Stimulated activated CD8-positive, alpha-beta memory T cell treated with anti-CD3 and anti-CD28 coated beads, Interleukin-12 subunit alpha, Interleukin-12 subunit beta, amount 100 ng/mL, for 24 hours (primary cell): Measurements from ENCODE around the gene CCDC112.

Experiments used
- DNase-seq: peaks from one replicate; pipeline ENCODE4 v3.0.0-alpha.2; 2020; ENCODE audit errors: extremely low read depth

Gene CCDC112

GRCh38 chr5:115317320-115317719 is 20.9 kb upstream of the CCDC112 start:
- DNase-seq = no peak

- DNase-seq = no peak
Observed at GRCh38 chr5:115313632-115314031, 17.2 kb upstream of the CCDC112 start.

DNA sequence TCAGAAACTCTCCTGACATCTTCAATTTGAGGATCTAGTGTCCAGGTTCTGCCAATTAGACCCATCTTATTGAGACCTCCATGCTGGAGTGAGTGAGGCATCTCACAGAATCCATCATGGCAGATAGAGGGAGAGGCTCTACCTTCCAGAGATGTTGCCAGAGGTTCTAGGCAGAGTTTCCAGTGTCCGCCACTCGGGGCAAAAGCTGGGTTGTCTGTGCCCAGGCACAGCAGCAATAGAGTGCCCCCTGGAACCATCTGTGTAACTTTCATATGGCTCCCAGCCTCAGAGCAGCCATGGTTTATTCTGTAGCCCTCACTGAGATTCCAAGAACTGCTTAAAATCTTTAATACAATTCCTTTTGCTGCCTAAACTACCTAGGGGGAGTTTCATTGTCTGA is 16.6 kb upstream of the CCDC112 start:
- DNase-seq = no peak

DNA sequence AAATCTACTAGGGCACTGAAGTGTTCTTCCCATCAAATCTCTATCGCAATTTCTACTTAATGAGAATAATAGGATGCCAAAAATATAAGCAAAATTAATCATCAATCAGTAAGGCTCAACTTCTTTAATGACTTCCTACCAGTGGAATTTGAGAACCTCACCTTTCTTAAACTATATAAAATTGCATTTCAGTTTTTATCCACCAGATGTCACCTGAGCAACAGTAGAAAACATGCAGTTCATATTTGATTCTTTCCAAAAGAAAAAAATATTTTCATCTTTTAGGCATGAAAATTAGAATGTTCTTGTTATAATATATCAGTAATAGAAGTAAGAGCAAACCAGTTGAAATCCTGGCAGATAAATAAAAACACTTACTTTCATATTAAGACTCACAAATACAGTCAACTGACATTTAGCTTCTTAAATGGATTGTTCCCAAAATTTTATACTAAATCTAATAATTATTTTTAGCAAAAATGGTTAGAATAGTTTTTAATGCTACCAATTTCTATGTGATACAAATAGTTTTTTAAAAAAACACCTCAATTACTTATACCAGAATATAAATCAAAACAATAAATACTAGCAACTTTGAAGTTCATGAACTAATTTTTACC is 13.4 kb upstream of the CCDC112 start:
- no peak for DNase-seq

GRCh38 chr5:115308815-115309214 is 12.4 kb upstream of the CCDC112 start:
- no peak for DNase-seq

DNA sequence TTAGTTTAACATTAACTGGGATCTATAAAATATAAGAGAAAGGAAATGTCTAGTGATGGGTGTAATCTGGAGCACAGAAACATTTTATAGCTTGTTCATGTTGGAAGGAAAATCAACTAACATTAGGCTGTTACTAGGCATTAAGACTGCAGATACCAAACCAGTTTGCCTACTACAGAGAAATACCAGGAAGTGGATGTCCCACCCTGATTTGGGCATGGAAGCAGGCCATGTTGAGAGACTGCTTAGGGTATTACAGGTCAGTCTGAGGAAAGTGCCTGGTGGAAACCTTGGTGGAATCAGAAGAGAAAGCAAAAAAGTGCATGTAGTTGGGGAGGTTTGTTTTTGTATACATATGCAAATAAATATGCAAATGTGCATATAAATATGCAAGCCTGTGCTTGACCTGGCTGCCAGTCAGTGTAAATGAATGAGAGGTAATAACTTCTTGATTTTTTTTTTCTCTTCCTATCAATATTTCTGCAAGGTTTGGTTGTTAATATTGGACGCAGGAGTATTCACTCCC is 9.6 kb upstream of the CCDC112 start:
- DNase-seq = no peak

DNA sequence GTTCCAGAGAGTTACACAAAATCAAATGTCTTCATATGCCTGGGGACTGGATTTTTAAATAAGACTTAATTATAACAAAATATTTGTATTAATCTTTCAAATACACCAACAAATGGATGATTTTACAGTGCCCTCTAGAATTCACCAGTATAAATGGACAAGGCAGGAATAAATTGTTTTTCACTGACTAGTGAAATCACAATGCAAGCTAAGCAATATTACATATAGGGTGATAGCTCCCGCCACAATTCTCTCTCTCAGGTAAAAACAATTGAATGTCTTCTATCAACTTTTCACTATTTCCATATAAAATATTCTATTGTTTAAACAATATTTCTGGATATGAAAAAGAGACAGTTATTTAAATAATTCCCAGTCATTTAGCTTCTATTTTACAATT is 8.0 kb upstream of the CCDC112 start:
- no peak for DNase-seq

GRCh38 chr5:115298811-115299210 is 2.4 kb upstream of the CCDC112 start:
- no peak for DNase-seq

- DNase-seq = no peak
Observed at GRCh38 chr5:115297031-115297430, 577 bp upstream of the CCDC112 start.

DNA sequence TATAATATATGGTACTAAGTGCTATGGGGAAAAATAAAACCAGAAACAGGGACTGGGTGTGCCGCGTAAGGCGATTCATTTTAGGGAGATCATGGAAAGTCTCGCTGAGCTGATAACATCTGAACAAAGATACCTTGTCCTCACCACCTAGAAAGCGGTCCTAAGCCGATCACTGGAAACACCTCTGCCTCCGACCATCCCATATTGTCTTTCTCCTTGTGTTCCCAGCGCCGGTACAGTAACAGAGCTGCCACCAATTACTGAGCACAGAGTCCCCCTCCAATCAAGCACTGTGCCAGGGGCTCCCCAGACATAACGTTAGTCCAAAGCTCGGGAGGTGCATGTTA is 704 bp downstream of the CCDC112 start:
- no peak for DNase-seq

GRCh38 chr5:115291397-115291796 is 5.1 kb downstream of the CCDC112 start:
- no peak for DNase-seq

GRCh38 chr5:115289104-115289503 is 7.3 kb downstream of the CCDC112 start:
- no peak for DNase-seq

- DNase-seq = no peak
Observed at GRCh38 chr5:115284021-115284420, 12.4 kb downstream of the CCDC112 start.

- DNase-seq = no peak
Observed at GRCh38 chr5:115282131-115282530, 14.3 kb downstream of the CCDC112 start.

- DNase-seq = no peak
Observed at GRCh38 chr5:115274584-115274983, 21.9 kb downstream of the CCDC112 start.

DNA sequence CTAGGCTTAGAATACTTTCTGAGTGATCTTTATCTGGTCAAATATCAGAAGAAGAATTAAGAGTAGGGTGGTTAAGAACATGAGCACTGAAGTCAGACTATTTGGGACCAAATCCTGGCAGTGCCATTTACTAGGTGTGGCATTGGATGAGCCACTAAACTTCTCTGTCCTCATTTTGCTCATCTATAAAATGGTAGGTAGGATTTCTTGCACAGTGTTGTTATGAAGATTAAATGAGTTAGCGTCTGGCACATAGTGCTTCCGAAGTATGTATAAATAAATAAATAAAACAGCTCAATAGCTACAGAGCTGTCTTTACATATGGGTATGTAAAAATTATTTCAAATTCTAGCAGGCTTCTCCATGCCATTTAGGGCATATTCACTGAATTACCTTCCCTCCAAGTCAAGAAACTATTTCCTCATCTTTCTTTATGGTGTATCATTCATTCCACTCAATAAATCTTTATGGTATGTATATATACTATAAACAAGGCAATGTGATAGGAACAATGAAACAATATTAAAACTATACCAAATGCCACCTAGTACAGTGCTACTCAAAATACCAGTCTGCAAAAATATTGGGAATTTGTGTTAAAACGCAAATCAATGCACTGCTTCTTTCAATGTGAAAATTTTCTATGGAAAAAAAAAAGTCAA is 24.0 kb downstream of the CCDC112 start:
- no peak for DNase-seq

DNA sequence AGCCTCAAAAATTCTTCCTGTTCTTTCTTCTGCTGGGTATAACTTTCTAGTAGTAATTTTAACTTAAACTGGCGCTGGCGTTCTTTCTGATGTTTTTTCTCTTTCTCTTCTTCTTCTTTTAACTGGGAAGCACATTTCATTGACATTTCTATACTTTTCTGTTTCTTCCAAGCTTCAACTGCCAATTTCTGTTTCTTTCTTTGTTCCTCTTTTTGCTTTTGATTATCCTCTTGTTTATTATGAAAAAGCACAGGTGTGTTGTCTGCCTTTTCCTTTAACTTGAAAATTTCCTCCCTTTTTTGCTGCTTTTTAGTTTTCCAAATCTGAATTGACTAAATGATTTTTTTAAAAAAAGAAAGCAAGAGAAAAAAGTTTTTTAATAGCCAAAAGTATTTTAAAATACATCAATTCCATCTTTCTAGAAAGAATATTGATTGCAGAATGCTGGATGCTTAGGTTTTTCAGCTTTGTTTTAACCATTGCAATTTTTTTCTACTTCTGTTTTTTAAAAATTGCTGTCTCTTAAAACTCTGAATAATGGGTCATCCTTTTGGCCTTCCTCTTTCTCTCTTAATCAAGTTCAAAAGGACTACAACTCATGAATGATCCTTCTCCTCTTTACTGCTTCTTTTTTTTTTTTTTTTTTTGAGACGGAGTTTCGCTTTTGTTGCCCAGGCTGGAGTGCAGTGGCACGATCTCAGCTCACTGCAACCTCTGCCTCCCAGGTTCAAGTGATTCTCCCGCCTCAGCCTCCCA is 25.0 kb downstream of the CCDC112 start:
- no peak for DNase-seq

GRCh38 chr5:115267617-115268016 is 28.8 kb downstream of the CCDC112 start:
- no peak for DNase-seq

DNA sequence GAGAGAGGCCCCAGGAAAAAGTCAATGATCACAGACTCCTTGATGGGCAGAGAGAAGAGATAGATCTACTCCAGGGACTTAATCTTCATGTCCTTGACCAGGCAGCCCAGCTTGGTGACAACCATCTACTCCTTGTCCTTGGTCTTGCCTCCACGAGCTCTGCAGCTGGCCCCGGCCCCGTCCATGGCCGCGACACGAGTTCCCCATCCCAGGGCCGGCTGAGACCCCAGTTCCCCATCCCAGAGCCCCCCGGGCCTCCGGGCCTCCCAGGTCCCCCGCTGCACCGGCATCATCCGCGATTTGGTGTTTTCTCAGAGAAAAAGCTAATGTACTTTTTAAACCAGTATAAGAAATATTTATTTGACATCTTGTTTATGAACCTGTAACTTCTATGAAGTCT is 31.2 kb downstream of the CCDC112 start:
- no peak for DNase-seq

DNA sequence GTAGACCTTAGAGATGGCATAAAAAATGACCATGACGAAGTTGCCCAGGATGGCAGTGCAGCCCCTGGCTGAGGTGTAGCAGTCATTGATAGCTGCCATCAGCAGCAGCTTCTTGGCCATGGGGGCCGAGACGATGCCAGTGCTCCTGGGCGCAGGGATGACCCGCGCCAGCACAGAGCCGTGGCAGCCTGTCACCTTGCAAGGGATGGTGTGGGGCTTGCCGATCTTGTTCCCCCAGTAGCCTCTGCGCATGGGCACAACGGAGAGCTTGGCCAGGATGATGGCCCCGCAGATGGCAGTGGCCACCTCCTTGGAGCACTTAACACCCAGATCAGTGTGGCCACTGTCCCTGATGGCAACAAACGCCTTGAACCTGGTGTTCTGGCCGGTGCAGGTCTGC is 31.7 kb downstream of the CCDC112 start:
- DNase-seq = no peak

- DNase-seq = no peak
Observed at GRCh38 chr5:115263078-115263380, 33.4 kb downstream of the CCDC112 start.

DNA sequence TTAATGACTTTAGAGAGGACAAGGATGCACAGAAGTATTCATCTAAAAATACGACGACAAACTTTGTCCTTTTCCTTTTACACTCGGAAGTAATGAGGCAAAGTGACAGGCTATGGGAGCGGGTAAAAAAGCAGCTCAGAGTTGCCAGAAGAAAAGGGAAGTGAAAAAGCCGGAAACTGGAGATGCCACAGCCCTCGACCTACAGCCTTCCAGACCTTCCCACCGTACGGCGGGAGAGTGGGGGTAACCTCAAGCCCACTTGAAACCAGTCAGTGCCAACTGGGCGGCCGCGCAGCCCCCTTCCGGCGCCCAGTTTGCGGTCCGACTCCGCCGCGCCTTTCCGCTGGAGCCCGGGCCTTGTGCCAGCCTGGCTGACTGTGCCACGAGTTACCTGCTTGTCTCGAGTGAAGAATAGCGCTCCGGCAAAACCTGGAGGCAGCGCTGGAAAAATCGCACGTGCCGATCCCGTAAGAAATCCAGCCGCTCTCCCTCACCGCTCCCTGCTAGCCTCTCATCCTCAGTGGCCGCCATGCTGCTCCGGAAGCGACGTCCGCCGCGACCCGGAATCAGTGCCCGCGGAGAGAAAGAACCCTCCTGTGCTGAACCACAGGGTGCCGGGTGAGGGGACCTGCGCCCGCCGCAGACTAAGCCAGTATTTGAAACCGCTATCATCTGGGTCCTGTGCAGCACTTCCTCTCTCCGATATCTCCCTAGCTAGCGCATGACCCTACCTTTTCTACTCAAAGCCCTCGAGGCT is 34.0 kb downstream of the CCDC112 start, which contains the start of gene PGGT1B:
Gene PGGT1B, minus strand, starts transcription at position 557 of the 757 bp plus-strand sequence. Its CDS starts 26 bp downstream, at position 531.
- DNase-seq = peak; percentile 35
